PC-3 (cell line): ENCODE results near the gene DNAJC10.

Source experiments
- EZH2 ChIP-seq: fragments of 300-600 bp; sonication (generic); IDR thresholded peaks from one replicate; pipeline ENCODE4 v1.6.1; 2017; ENCODE audit warnings: antibody characterized with exemption, mild to moderate bottlenecking, low read length; ENCODE audit not compliant: unreplicated experiment
- EZH2phosphoT487 ChIP-seq: fragments of 300-600 bp; sonication (generic); IDR thresholded peaks from 2 replicates; pipeline ENCODE4 v1.6.1; 2018; ENCODE audit warnings: mild to moderate bottlenecking, antibody characterized with exemption, low read length, borderline replicate concordance
- TF ChIP-seq, protein P1 (sequence below): fragments of 300-600 bp; sonication (generic); conservative IDR thresholded peaks from 2 replicates; pipeline ENCODE4 v1.5.1; 2017; ENCODE audit warnings: antibody characterized with exemption, low read depth, mild to moderate bottlenecking, low read length

DNA sequence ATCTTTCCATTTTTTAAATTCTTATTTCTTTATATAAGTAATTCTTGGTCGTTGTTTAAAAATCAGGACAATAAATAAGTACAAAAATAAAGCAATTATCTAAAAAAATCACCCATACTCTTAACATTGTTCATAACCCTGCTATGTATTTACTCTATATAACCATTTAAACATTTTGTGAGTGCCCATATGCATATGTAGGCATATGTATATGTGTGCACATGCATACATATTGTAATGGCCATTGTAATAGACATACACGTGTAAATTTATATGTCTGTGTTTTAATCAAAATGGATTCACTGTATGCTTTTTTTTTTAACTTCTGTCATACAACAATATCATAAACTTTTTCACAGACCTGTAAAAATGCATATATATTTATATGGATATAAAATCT lies 25.6 kb downstream of the DNAJC10 start:
- TF ChIP-seq, protein P1, sequence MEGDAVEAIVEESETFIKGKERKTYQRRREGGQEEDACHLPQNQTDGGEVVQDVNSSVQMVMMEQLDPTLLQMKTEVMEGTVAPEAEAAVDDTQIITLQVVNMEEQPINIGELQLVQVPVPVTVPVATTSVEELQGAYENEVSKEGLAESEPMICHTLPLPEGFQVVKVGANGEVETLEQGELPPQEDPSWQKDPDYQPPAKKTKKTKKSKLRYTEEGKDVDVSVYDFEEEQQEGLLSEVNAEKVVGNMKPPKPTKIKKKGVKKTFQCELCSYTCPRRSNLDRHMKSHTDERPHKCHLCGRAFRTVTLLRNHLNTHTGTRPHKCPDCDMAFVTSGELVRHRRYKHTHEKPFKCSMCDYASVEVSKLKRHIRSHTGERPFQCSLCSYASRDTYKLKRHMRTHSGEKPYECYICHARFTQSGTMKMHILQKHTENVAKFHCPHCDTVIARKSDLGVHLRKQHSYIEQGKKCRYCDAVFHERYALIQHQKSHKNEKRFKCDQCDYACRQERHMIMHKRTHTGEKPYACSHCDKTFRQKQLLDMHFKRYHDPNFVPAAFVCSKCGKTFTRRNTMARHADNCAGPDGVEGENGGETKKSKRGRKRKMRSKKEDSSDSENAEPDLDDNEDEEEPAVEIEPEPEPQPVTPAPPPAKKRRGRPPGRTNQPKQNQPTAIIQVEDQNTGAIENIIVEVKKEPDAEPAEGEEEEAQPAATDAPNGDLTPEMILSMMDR = no peak
- TF ChIP-seq EZH2 (no peak), EZH2phosphoT487 (no peak)
